A549 (cell line): ENCODE measurements around the gene SLC38A6.

Source experiments
- CHD2 ChIP-seq: fragments of 150-350 bp; IDR thresholded peaks from 2 replicates; pipeline ENCODE4 v1.6.1; 2014; ENCODE audit warnings: low read length; ENCODE audit not compliant: partially characterized antibody
- CTCF ChIP-seq: fragments of >200 bp; sonication (Bioruptor Twin); formaldehyde crosslinking; IDR thresholded peaks from 3 replicates; pipeline ENCODE4 v1.5.1; 2016
- JUN ChIP-seq, 2 experiments: fragments of >200 bp; sonication (Bioruptor Twin); formaldehyde crosslinking; IDR thresholded peaks; 2 replicates in 1 of 2; 3 replicates in 1 of 2; pipeline ENCODE4 v1.6.1; 2016 to 2017
- POLR2A ChIP-seq: IDR thresholded peaks from 2 replicates; pipeline ENCODE4 v1.6.1; 2012; ENCODE audit warnings: mild to moderate bottlenecking, low read length
- RAD21 ChIP-seq, 2 experiments: fragments of >200 bp in 1 of 2; sonication (Bioruptor Twin) in 1 of 2; formaldehyde crosslinking in 1 of 2; IDR thresholded peaks in 1 of 2; conservative IDR thresholded peaks in 1 of 2; 2 replicates in 1 of 2; 3 replicates in 1 of 2; pipeline ENCODE4 v1.6.1; 2012 to 2018; ENCODE audit warnings: inconsistent platforms in 1 of 2
- USF2 ChIP-seq: fragments of 450-650 bp; IDR thresholded peaks from 2 replicates; pipeline ENCODE4 v1.6.1; 2014; ENCODE audit warnings: antibody characterized with exemption

GRCh38 chr14:60944204-60944603, 36.8 kb upstream of the SLC38A6 start:
- TF ChIP-seq CTCF = no peak
- no peak for TF ChIP-seq USF2
- TF ChIP-seq CHD2 = no peak
- TF ChIP-seq POLR2A = no peak
- TF ChIP-seq JUN (IDR thresholded peaks at IDR 0.05) = no peak
- TF ChIP-seq RAD21 (conservative IDR thresholded peaks at IDR 0.05 in 1 of 2, IDR thresholded peaks at IDR 0.05 in 1 of 2) = no peak
